CD8-positive, alpha-beta memory T cell (primary cell): Measurements from ENCODE around the gene TNIP1. TPM values are rescaled to one million over a fixed set of nuclear protein-coding genes. Genes with fewer than 3 reads are reported as not detected.

ENCODE experiments used
- CTCF ChIA-PET: fragments of 350-600 bp; sonication (Branson Sonifier 250); formaldehyde crosslinking; loops from one replicate; lab custom pipeline; 2021; ENCODE audit warnings: antibody characterized with exemption; lab: Charles Lee
- POLR2A ChIA-PET: fragments of 350-600 bp; sonication (Branson Sonifier 250); formaldehyde crosslinking; loops from one replicate; lab custom pipeline; 2021; ENCODE audit warnings: antibody characterized with exemption; lab: Charles Lee
- DNase-seq, 5 donors: peaks; one replicate each; pipeline versions ENCODE4 v3.0.0 to v3.0.0-alpha.2; 2020 to 2022; ENCODE audit warnings: mixed read lengths in 1 of 5
- H3K27ac ChIP-seq: one replicate; pipeline ENCODE4 v1.7.0; 2013; ENCODE audit warnings: low read depth, mild to moderate bottlenecking, low read length, moderate library complexity
- H3K27me3 ChIP-seq: 2 replicates; pipeline ENCODE4 v1.7.0; 2013; ENCODE audit warnings: low read length, mild to moderate bottlenecking; ENCODE audit not compliant: insufficient read depth, poor library complexity, severe bottlenecking
- H3K36me3 ChIP-seq: 2 replicates; pipeline ENCODE4 v1.7.0; 2013; ENCODE audit warnings: mild to moderate bottlenecking, low read length, moderate library complexity; ENCODE audit not compliant: insufficient read depth
- H3K4me1 ChIP-seq: 2 replicates; pipeline ENCODE4 v1.7.0; 2013; ENCODE audit warnings: mild to moderate bottlenecking, low read length, moderate library complexity; ENCODE audit not compliant: insufficient read depth
- H3K4me3 ChIP-seq: 2 replicates; pipeline ENCODE4 v1.7.0; 2013; ENCODE audit warnings: mild to moderate bottlenecking, low read length
- H3K9me3 ChIP-seq: 2 replicates; pipeline ENCODE4 v1.7.0; 2013; ENCODE audit warnings: mild to moderate bottlenecking, low read length
- H3K27ac Mint-ChIP-seq, 8 donors: one replicate each; pipeline ENCODE4 v1.8.0; 2020 to 2021; ENCODE audit warnings: mixed read lengths in 8 of 8, mild to moderate bottlenecking in 6 of 8, inconsistent platforms in 3 of 8, moderate library complexity in 3 of 8
- H3K27me3 Mint-ChIP-seq, 2 donors: one replicate each; pipeline ENCODE4 v1.8.0; 2020 to 2021; ENCODE audit warnings: mixed read lengths in 2 of 2, mild to moderate bottlenecking in 1 of 2, moderate library complexity in 1 of 2
- H3K36me3 Mint-ChIP-seq, 3 donors: one replicate each; pipeline ENCODE4 v1.8.0; 2020 to 2021; ENCODE audit warnings: mixed read lengths in 3 of 3, inconsistent platforms in 1 of 3, mild to moderate bottlenecking in 1 of 3
- H3K4me1 Mint-ChIP-seq, 3 donors: one replicate each; pipeline ENCODE4 v1.8.0; 2020 to 2021; ENCODE audit warnings: mixed read lengths in 3 of 3, inconsistent platforms in 1 of 3, mild to moderate bottlenecking in 1 of 3
- H3K4me3 Mint-ChIP-seq, 7 donors: one replicate each; pipeline ENCODE4 v1.8.0; 2020 to 2021; ENCODE audit warnings: mixed read lengths in 7 of 7, mild to moderate bottlenecking in 6 of 7, moderate library complexity in 4 of 7, inconsistent platforms in 2 of 7
- H3K9me3 Mint-ChIP-seq, 5 donors: one replicate each; pipeline ENCODE4 v1.8.0; 2020 to 2022; ENCODE audit warnings: mixed read lengths in 5 of 5, mild to moderate bottlenecking in 3 of 5, moderate library complexity in 2 of 5, inconsistent platforms in 1 of 5
- polyA plus RNA-seq: library from polyadenylated mRNA; unstranded; fragments of 300-500 nt; fragmentation: Illumina TruSeq; gene quantifications from one replicate; pipeline ENCODE4 v1.2.3, GENCODE V29; 2021
- total RNA-seq, 2 experiments: library from RNA; stranded (reverse); gene quantifications; one replicate each; pipeline ENCODE4 v1.2.3, GENCODE V29; 2021

TNIP1 gene
- total and polyA plus RNA-seq, 3 experiments from 2014 or later: 62.4 to 213 (median 212) TPM

- no peak overlapping the region for H3K4me3 ChIP-seq
- no peaks in the 10 kb centered on the region for H3K27me3 ChIP-seq
- Mint-ChIP-seq H3K4me3 (no peak overlapping the region), H3K9me3 (no peaks in the 10 kb centered on the region), H3K27me3 (peaks cover 0 to 1% of the 10 kb centered on the region in 2 donors), H3K4me1 (peaks cover 23 to 38% (median 34%) of the 10 kb centered on the region in 3 donors), H3K36me3 (no peaks in the 10 kb centered on the region), H3K27ac (no peak overlapping the region)
- H3K36me3 ChIP-seq: no peaks in the 10 kb centered on the region
- H3K9me3 ChIP-seq: no peaks in the 10 kb centered on the region
- ChIA-PET POLR2A (no interaction called here), CTCF (no interaction called here)
- no peak for DNase-seq
- peaks cover 10% of the 10 kb centered on the region for H3K4me1 ChIP-seq
- no peak overlapping the region for H3K27ac ChIP-seq
These were observed 62.9 kb downstream of the TNIP1 start for GRCh38 chr5:151017897-151018296.

DNA sequence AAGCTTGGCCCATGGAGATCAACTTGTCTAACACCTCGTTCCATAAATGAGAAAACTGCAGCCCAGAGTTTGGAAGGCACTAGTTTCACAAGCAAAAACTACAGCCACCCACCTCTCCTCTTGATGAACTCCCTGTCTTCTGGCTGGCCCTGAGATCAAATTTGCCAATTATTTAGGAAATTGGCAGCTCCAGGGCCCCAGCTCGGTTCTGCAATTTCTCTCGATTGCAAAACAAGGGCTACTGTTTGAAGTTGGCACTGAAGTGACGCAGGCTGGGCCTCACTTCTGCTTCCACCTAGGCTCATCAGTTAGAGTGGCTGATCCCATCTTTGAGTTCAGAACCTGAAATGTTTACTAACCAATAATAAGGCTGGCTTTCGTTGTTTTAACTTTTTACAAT, 64.1 kb downstream of the TNIP1 start:
- peaks cover 16 to 31% (median 28%) of the 10 kb centered on the region in 3 donors for H3K4me1 Mint-ChIP-seq
- no peaks in the 10 kb centered on the region for H3K9me3 Mint-ChIP-seq
- no peaks in the 10 kb centered on the region for H3K9me3 ChIP-seq
- ChIA-PET POLR2A (no interaction called here), CTCF (no interaction called here)
- peaks cover 10% of the 10 kb centered on the region for H3K4me1 ChIP-seq
- H3K36me3 ChIP-seq: no peaks in the 10 kb centered on the region
- H3K27me3 Mint-ChIP-seq: peaks cover 1 to 2% of the 10 kb centered on the region in 2 donors
- H3K27ac ChIP-seq: peak overlapping the region; percentile 68
- no peaks in the 10 kb centered on the region for H3K27me3 ChIP-seq
- no peak overlapping the region for H3K4me3 ChIP-seq
- H3K36me3 Mint-ChIP-seq: no peaks in the 10 kb centered on the region
- DNase-seq: no peak
- no peak overlapping the region for H3K4me3 Mint-ChIP-seq
- H3K27ac Mint-ChIP-seq: peak overlapping the region in 1 of 8 donors; percentile 8

DNA sequence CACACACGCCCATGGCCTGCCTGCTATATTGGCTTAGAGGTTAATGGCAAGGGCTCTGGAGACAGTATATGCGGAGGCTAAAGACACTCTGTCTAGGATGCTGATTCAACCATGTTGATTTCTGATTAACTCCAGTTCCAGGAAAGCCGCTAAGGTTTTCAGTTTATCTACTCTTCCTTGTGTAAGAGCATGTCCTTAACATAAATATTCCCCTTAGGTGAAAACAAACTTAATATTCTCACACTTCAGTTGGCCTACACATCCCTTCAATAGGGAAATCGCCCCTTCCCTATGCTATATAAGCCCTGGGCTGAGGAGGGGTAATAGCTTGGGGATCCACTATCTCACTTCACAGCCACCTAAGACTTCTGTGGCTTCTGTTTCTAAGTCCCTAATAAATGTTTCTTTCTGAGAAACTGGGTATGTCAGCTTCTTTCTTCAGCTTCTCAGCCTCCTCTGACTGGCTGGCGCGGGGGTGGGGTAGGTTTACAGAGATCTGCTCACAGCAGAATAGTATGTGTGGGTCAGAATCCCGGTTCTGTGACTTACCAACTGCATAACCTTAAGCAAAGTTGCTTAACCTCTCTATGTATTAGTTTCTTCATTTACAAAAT, 64.8 kb downstream of the TNIP1 start:
- no peak for DNase-seq
- CTCF ChIA-PET: no interaction called here
- Histone ChIP-seq H3K27me3 (no peaks in the 10 kb centered on the region), H3K36me3 (no peaks in the 10 kb centered on the region), H3K4me1 (peaks cover 6% of the 10 kb centered on the region), H3K27ac (peak overlapping the region; percentile 68), H3K4me3 (no peak overlapping the region), H3K9me3 (no peaks in the 10 kb centered on the region)
- peaks cover 3 to 6% of the 10 kb centered on the region in 2 donors for H3K27me3 Mint-ChIP-seq
- no peaks in the 10 kb centered on the region for H3K36me3 Mint-ChIP-seq
- no peaks in the 10 kb centered on the region for H3K9me3 Mint-ChIP-seq
- peaks cover 14 to 25% (median 24%) of the 10 kb centered on the region in 3 donors for H3K4me1 Mint-ChIP-seq
- POLR2A ChIA-PET: no interaction called here
- H3K27ac Mint-ChIP-seq: no peak overlapping the region
- H3K4me3 Mint-ChIP-seq: no peak overlapping the region

DNA sequence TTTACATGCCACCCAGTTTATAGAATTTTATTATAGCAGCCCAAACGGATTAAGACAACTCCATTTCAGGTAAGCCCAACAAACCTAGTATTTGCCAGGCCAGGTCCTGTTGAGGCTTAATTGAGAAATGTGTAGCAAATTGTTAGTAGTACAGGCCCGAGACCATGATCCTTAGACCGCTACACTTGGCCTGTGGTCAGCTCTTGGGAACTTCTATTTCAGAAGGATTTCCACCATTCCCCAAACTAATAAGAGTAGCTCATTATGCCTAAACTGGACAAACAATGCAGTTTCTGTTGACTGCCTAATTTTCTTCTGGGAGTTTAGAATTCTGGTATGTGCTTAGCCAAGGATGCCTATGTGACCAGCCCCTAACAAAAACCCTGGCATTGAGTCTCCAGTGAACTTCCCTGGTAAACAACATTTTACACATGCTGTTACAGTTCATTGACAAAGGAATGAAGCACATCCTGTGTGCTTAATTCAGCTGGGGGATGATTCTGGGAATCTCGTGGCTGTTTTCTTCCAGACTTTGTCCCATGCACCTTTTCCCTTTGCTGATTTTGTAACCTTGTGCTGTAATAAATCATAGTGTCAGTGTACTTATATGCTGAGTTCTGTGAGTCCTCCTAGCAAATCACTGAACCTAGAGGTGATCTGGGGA, 66.0 kb downstream of the TNIP1 start:
- H3K36me3 ChIP-seq: no peaks in the 10 kb centered on the region
- H3K4me3 ChIP-seq: no peak overlapping the region
- H3K9me3 ChIP-seq: no peaks in the 10 kb centered on the region
- H3K27ac ChIP-seq: peak overlapping the region; percentile 57
- Mint-ChIP-seq H3K36me3 (no peaks in the 10 kb centered on the region), H3K27me3 (peaks cover 3 to 9% of the 10 kb centered on the region in 2 donors), H3K27ac (no peak overlapping the region), H3K9me3 (no peaks in the 10 kb centered on the region), H3K4me3 (no peak overlapping the region), H3K4me1 (peaks cover 5 to 15% (median 14%) of the 10 kb centered on the region in 3 donors)
- ChIA-PET POLR2A (no interaction called here), CTCF (no interaction called here)
- no peaks in the 10 kb centered on the region for H3K4me1 ChIP-seq
- H3K27me3 ChIP-seq: no peaks in the 10 kb centered on the region
- DNase-seq: no peak

GRCh38 chr5:151012862-151013261, 68.0 kb downstream of the TNIP1 start:
- ChIA-PET CTCF (interaction anchor here (1.8 kb wide), 1 partner anchor 11 kb away, joined by 4 read pairs; no protein-coding TSS in a partner anchor), POLR2A (interaction anchor here (0.6 kb wide), 1 partner anchor 122 kb away, joined by 3 read pairs; no protein-coding TSS in a partner anchor)
- H3K27me3 ChIP-seq: no peaks in the 10 kb centered on the region
- no peak for DNase-seq
- H3K9me3 ChIP-seq: no peaks in the 10 kb centered on the region
- Mint-ChIP-seq H3K27ac (no peak overlapping the region), H3K9me3 (no peaks in the 10 kb centered on the region), H3K4me1 (no peaks in the 10 kb centered on the region), H3K36me3 (no peaks in the 10 kb centered on the region), H3K4me3 (no peak overlapping the region), H3K27me3 (peaks cover 4 to 14% of the 10 kb centered on the region in 2 donors)
- no peaks in the 10 kb centered on the region for H3K36me3 ChIP-seq
- no peaks in the 10 kb centered on the region for H3K4me1 ChIP-seq
- no peak overlapping the region for H3K27ac ChIP-seq
- no peak overlapping the region for H3K4me3 ChIP-seq

DNA sequence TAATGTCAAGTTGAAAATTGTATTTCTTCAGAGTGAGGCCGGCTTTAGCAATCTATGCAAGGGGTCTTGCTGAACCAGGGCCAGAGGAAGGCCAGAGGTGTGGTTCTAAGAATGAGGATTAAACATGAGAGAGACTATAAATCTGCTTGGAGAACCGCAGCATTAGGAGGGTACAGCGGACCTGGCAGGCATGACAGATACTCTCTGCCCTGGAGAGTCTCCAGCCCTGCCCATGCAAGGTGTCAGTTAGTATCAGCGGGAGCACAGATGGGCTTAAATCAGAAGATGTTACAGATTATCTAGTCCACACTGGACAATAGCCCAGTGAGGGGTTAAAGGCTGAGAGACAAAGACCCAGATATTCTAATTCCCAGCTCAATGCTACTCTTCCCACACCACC, 71.9 kb downstream of the TNIP1 start:
- no peak overlapping the region for H3K4me3 ChIP-seq
- no peaks in the 10 kb centered on the region for H3K27me3 ChIP-seq
- DNase-seq: no peak
- H3K9me3 Mint-ChIP-seq: no peaks in the 10 kb centered on the region
- H3K4me1 ChIP-seq: no peaks in the 10 kb centered on the region
- no peaks in the 10 kb centered on the region for H3K4me1 Mint-ChIP-seq
- no peaks in the 10 kb centered on the region for H3K36me3 ChIP-seq
- no peak overlapping the region for H3K27ac Mint-ChIP-seq
- H3K36me3 Mint-ChIP-seq: no peaks in the 10 kb centered on the region
- H3K27me3 Mint-ChIP-seq: peaks cover 4 to 20% of the 10 kb centered on the region in 2 donors
- CTCF ChIA-PET: no interaction called here
- POLR2A ChIA-PET: no interaction called here
- no peak overlapping the region for H3K4me3 Mint-ChIP-seq
- no peak overlapping the region for H3K27ac ChIP-seq
- no peaks in the 10 kb centered on the region for H3K9me3 ChIP-seq

GRCh38 chr5:151008210-151008491, 72.7 kb downstream of the TNIP1 start:
- Mint-ChIP-seq H3K4me3 (no peak overlapping the region), H3K9me3 (no peaks in the 10 kb centered on the region), H3K27me3 (peaks cover 4 to 20% of the 10 kb centered on the region in 2 donors), H3K36me3 (peaks cover 0 to 4% (median 3%) of the 10 kb centered on the region in 3 donors), H3K4me1 (no peaks in the 10 kb centered on the region), H3K27ac (no peak overlapping the region)
- ChIA-PET POLR2A (no interaction called here), CTCF (no interaction called here)
- DNase-seq: no peak
- Histone ChIP-seq H3K4me3 (no peak overlapping the region), H3K9me3 (no peaks in the 10 kb centered on the region), H3K27ac (no peak overlapping the region), H3K36me3 (no peaks in the 10 kb centered on the region), H3K4me1 (no peaks in the 10 kb centered on the region), H3K27me3 (no peaks in the 10 kb centered on the region)

- Histone ChIP-seq H3K4me1 (no peaks in the 10 kb centered on the region), H3K9me3 (no peaks in the 10 kb centered on the region), H3K4me3 (no peak overlapping the region), H3K27ac (no peak overlapping the region), H3K36me3 (no peaks in the 10 kb centered on the region), H3K27me3 (no peaks in the 10 kb centered on the region)
- ChIA-PET CTCF (no interaction called here), POLR2A (no interaction called here)
- H3K36me3 Mint-ChIP-seq: peaks cover 0 to 4% (median 3%) of the 10 kb centered on the region in 3 donors
- DNase-seq: no peak
- H3K4me1 Mint-ChIP-seq: no peaks in the 10 kb centered on the region
- no peak overlapping the region for H3K27ac Mint-ChIP-seq
- H3K27me3 Mint-ChIP-seq: peaks cover 4 to 20% of the 10 kb centered on the region in 2 donors
- no peak overlapping the region for H3K4me3 Mint-ChIP-seq
- no peaks in the 10 kb centered on the region for H3K9me3 Mint-ChIP-seq
These were observed 73.2 kb downstream of the TNIP1 start for GRCh38 chr5:151007430-151008209.
